GM12878 (cell line): ENCODE measurements around the gene RTF2. TPM values are rescaled to one million over a fixed set of nuclear protein-coding genes. Genes with fewer than 3 reads are reported as not detected.
A peak's percentile ranks its signal among the peaks of the same experiment; 100 is the strongest.

Experiments used
- ATAC-seq: fragments of 200-7000 bp; cut with Tn5 transposase; 3 replicates; pipeline ENCODE4 v1.9.1; 2020; ENCODE audit warnings: mild to moderate bottlenecking, moderate library complexity
- BruUV-seq: library from RNA; stranded (reverse); fragments of 400-500 nt; replicated peaks from 2 replicates; lab custom pipeline; 2021; lab: Mats Ljungman, UMichigan
- CTCF ChIA-PET: fragments of 300-600 bp; sonication (Branson Sonifier 250); formaldehyde crosslinking; extraction: SDS; loops from one replicate; lab custom pipeline; 2021; ENCODE audit warnings: inconsistent platforms; lab: Yijun Ruan, JAX
- POLR2A ChIA-PET: fragments of 350-600 bp; formaldehyde crosslinking; extraction: SDS; loops from one replicate; lab custom pipeline; 2021; ENCODE audit warnings: inconsistent platforms; lab: Charles Lee
- RAD21 ChIA-PET: fragments of 300-600 bp; sonication (Branson Sonifier 250); formaldehyde crosslinking; loops from one replicate; lab custom pipeline; 2023; ENCODE audit warnings: antibody characterized with exemption; ENCODE audit not compliant: unreplicated experiment; lab: Charles Lee
- SMC1A ChIA-PET: fragments of 300-600 bp; sonication (Branson Sonifier 250); formaldehyde crosslinking; loops from one replicate; lab custom pipeline; 2023; ENCODE audit not compliant: unreplicated experiment, uncharacterized antibody; lab: Charles Lee
- DNase-seq: peaks from one replicate; pipeline ENCODE4 v3.0.0-alpha.2; 2011; ENCODE audit warnings: low read depth, low spot score
- FAIRE-seq: peaks from 3 replicates; lab custom pipeline; 2011; peaks lifted over from hg19 to GRCh38; lab: Jason Lieb, UNC
- H2AFZ ChIP-seq: 2 replicates; pipeline ENCODE4 v1.6.0; 2011; ENCODE audit warnings: low read depth, low read length, control low read depth; ENCODE audit not compliant: control insufficient read depth
- H3K27ac ChIP-seq: 2 replicates; pipeline ENCODE4 v1.5.1; 2011; ENCODE audit warnings: control low read depth; ENCODE audit not compliant: control insufficient read depth, insufficient read depth
- H3K27me3 ChIP-seq, 2 experiments: replicated peaks in 1 of 2; 2 replicates each; pipeline versions ENCODE4 v1.6.0 to v1.6.1; 2011; ENCODE audit warnings: low read length in 1 of 2; ENCODE audit not compliant: control insufficient read depth in 2 of 2, insufficient read depth in 2 of 2
- H3K36me3 ChIP-seq, 2 experiments: 2 replicates each; pipeline ENCODE4 v1.5.1; 2011; ENCODE audit warnings: low read length in 1 of 2; ENCODE audit not compliant: control insufficient read depth in 2 of 2, insufficient read depth in 2 of 2
- H3K4me1 ChIP-seq: 2 replicates; pipeline ENCODE4 v1.6.1; 2011; ENCODE audit warnings: mild to moderate bottlenecking, low read length, moderate library complexity, mixed read lengths; ENCODE audit not compliant: control insufficient read depth, insufficient read depth
- H3K4me2 ChIP-seq: 2 replicates; pipeline ENCODE4 v1.6.0; 2011; ENCODE audit warnings: control low read depth; ENCODE audit not compliant: control insufficient read depth, insufficient read depth
- H3K4me3 ChIP-seq: fragments of 200-600 bp; sonication (generic); 2 replicates; pipeline ENCODE4 v1.5.1; 2016
- H3K79me2 ChIP-seq: 2 replicates; pipeline ENCODE4 v1.6.0; 2011; ENCODE audit warnings: low read length; ENCODE audit not compliant: control insufficient read depth, insufficient read depth
- H3K9ac ChIP-seq: 2 replicates; pipeline ENCODE4 v1.8.0; 2011; ENCODE audit warnings: low read length, control low read depth, mixed read lengths; ENCODE audit not compliant: control insufficient read depth, insufficient read depth
- H3K9me3 ChIP-seq: replicated peaks from 3 replicates; pipeline ENCODE4 v1.5.1; 2011; ENCODE audit warnings: mild to moderate bottlenecking, low read length; ENCODE audit not compliant: control insufficient read depth, insufficient read depth
- H4K20me1 ChIP-seq: 2 replicates; pipeline ENCODE4 v1.6.0; 2011; ENCODE audit not compliant: control insufficient read depth, insufficient read depth
- BACH1 ChIP-seq: fragments of 450-650 bp; IDR thresholded peaks from 2 replicates; pipeline ENCODE4 v1.6.1; 2017; ENCODE audit warnings: mild to moderate bottlenecking, borderline replicate concordance
- MTA3 ChIP-seq: IDR thresholded peaks from 2 replicates; pipeline ENCODE4 v1.6.1; 2012; ENCODE audit warnings: low read length, inconsistent platforms, borderline replicate concordance
- POLR2A ChIP-seq: IDR thresholded peaks from 2 replicates; pipeline ENCODE4 v1.6.1; 2011; ENCODE audit warnings: low read depth, mild to moderate bottlenecking, low read length
- SPI1 ChIP-seq: IDR thresholded peaks from 2 replicates; pipeline ENCODE4 v1.6.1; 2011; ENCODE audit warnings: low read depth, mild to moderate bottlenecking, low read length, moderate library complexity, borderline replicate concordance; ENCODE audit not compliant: insufficient read depth
- YY1 ChIP-seq: IDR thresholded peaks from 2 replicates; pipeline ENCODE4 v1.6.1; 2011; ENCODE audit warnings: low read depth, mild to moderate bottlenecking, low read length
- ZNF24 ChIP-seq: fragments of 450-650 bp; IDR thresholded peaks from 2 replicates; pipeline ENCODE4 v1.6.1; 2017; ENCODE audit warnings: antibody characterized with exemption, mild to moderate bottlenecking
- ZNF384 ChIP-seq: IDR thresholded peaks from 2 replicates; pipeline ENCODE4 v1.6.1; 2012; ENCODE audit warnings: low read depth, mild to moderate bottlenecking, low read length, improper control_type of control experiment, borderline replicate concordance
- WGBS: methylation state at CpG from one replicate; pipeline ENCODE4 v1.1.6; 2016; ENCODE audit warnings: low lambda C conversion rate; ENCODE audit not compliant: insufficient replicate concordance, insufficient coverage; ENCODE audit errors: missing lambda C conversion rate; 5-methylcytosine and 5-hydroxymethylcytosine counted together
- in situ Hi-C: fragments of 300-500 bp; cut with MboI; formaldehyde crosslinking; loops from 9 replicates; pipeline ENCODE4 v1.14.3; 2018; ENCODE audit warnings: mixed read lengths
- intact Hi-C: fragments of 100-400 bp; cut with micrococcal nuclease; formaldehyde crosslinking; loops from one replicate; pipeline ENCODE4 v1.14.2; 2022; ENCODE audit not compliant: unreplicated experiment
- polyA plus RNA-seq, 11 experiments: library from polyadenylated mRNA; depleted of rRNA in 4 of 11; unstranded in 6 of 11; stranded (reverse) in 5 of 11; fragments of >200 nt; fragmentation: Nextera tagmentation in 4 of 11; fragmentation: Illumina TruSeq in 1 of 11; extraction: Ambion mirVana in 4 of 11; extraction: Trizol in 1 of 11; gene quantifications; 1 replicate in 1 of 11; 2 replicates in 10 of 11; pipeline versions ENCODE4 v1.2.1 to v1.2.3, GENCODE V29; 2011 to 2016; ENCODE audit warnings: inconsistent platforms in 2 of 11, missing spikeins in 2 of 11, low read depth in 1 of 11
- total RNA-seq, 4 experiments: library from RNA; depleted of rRNA in 3 of 4; stranded (reverse); fragments of >200 nt in 3 of 4; fragmentation: Illumina TruSeq in 1 of 4; extraction: Trizol in 1 of 4; gene quantifications; 2 replicates each; pipeline versions ENCODE4 v1.2.1 to v1.2.3, GENCODE V29; 2013 to 2021
- TF ChIP-seq, protein P1 (sequence below): IDR thresholded peaks from 2 replicates; pipeline ENCODE4 v1.6.1; 2012; ENCODE audit warnings: low read length, inconsistent platforms
- TF ChIP-seq, protein P2 (sequence below): IDR thresholded peaks from 2 replicates; pipeline ENCODE4 v1.6.1; 2012; ENCODE audit warnings: low read depth, low read length, improper control_type of control experiment
- TF ChIP-seq, protein P3 (sequence below): fragments of 450-650 bp; IDR thresholded peaks from 2 replicates; pipeline ENCODE4 v1.6.1; 2018; ENCODE audit warnings: mild to moderate bottlenecking, low read depth, moderate library complexity; ENCODE audit not compliant: partially characterized antibody

Gene RTF2
- total and polyA plus RNA-seq, 10 of the 15 experiments (the other 5 are each of a cell fraction or from before 2014, with no cell fraction given), result 66.2 to 133 (median 82.9) TPM

DNA sequence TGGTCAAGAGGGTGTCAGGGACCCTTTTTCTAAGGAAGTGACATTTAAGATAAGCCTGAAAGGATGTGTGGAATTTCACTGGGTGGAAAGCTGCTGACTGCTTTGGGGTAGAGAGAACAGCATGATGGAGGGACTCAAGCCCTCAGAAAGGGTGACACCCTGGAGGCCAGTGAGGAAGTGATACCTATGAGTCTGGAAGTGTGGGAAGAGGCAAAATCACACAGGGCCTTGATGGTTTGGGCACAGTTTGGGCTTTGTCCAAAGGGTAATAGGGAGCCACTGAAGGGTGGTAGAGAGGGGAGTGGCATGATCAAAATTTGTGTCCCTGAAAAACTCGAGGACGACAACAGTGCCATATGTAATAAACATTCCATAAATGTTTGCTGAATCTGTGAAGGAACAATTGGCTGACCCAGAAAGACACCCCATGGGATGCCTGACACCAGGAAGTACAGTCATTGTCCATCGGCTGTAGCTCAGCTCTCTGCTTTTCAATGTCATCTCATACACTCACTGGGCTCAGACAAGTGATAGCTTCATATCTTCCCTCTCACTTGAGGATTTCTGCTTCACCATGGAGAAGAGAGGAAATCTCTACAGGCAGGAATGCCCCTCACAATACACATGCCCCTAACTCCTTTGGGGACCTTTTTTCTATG lies 35.1 kb upstream of the RTF2 start:
- Histone ChIP-seq H4K20me1 (no peaks in the 10 kb centered on the region), H3K9ac (no peak overlapping the region), H3K27me3 (no peaks in the 10 kb centered on the region), H3K4me1 (peaks cover 10% of the 10 kb centered on the region), H3K79me2 (no peaks in the 10 kb centered on the region), H3K9me3 (no peaks in the 10 kb centered on the region), H3K4me3 (no peak overlapping the region), H3K36me3 (no peaks in the 10 kb centered on the region), H2AFZ (no peak overlapping the region; the same call in 1 of the 2 replicates), H3K4me2 (no peak overlapping the region), H3K27ac (no peak overlapping the region)
- DNase-seq (no peak), ATAC-seq (no peak), FAIRE-seq (no peak)
- no TSS peak for BruUV-seq
- WGBS, result 78% methylated on average over 3 of the region's 3 CpGs
- ChIA-PET RAD21 (interaction anchor here (0.7 kb wide), 1 partner anchor 39 kb away, joined by 3 read pairs; no protein-coding TSS in a partner anchor), SMC1A (interaction anchor here (1.4 to 1.6 kb wide), 2 partner anchors 8 to 10 kb away, joined by 5 to 7 read pairs; no protein-coding TSS in a partner anchor), CTCF (interaction anchor here (1.3 to 1.5 kb wide), 2 partner anchors 13 to 36 kb away, joined by 3 to 4 read pairs; no protein-coding TSS in a partner anchor), POLR2A (no interaction called here)
- in situ Hi-C loops, result no loop called here
- intact Hi-C loops, result no loop called here
- peak; percentile 54; the same call in 1 of the 2 replicates for TF ChIP-seq SPI1
- no peak for TF ChIP-seq POLR2A

DNA sequence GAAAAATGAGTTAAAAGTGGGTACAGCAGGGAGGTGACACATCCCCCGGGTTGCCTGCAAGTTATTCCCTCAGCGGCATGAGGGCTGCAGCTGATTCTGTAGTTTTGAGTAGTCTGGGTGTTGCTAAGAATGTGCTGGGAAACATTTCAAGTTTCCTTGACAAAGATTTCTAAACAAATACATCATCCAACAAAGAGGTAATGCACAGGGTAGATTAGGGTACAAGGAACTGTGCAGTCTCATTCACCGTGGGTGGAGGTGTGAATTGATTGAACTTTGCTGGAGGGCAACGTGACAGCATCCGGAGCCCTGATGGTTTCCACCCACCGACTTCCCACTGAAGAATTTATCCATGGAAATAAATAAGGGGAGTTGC lies 34.6 kb upstream of the RTF2 start:
- Histone ChIP-seq H3K9me3 (no peaks in the 10 kb centered on the region), H3K4me1 (peaks cover 7% of the 10 kb centered on the region), H3K4me3 (no peak overlapping the region), H4K20me1 (no peaks in the 10 kb centered on the region), H3K79me2 (no peaks in the 10 kb centered on the region), H2AFZ (no peak overlapping the region; the same call in 1 of the 2 replicates), H3K36me3 (no peaks in the 10 kb centered on the region), H3K4me2 (no peak overlapping the region), H3K27ac (no peak overlapping the region), H3K9ac (no peak overlapping the region), H3K27me3 (no peaks in the 10 kb centered on the region)
- ATAC-seq (no peak), FAIRE-seq (no peak), DNase-seq (no peak)
- in situ Hi-C loops (no loop called here), intact Hi-C loops (no loop called here)
- RAD21 ChIA-PET, result interaction anchor here (0.7 kb wide), 1 partner anchor 39 kb away, joined by 3 read pairs; no protein-coding TSS in a partner anchor
- WGBS, result 85% methylated on average over 6 of the region's 6 CpGs
- POLR2A ChIA-PET, result no interaction called here
- CTCF ChIA-PET, result interaction anchor here (1.3 to 1.5 kb wide), 2 partner anchors 13 to 37 kb away, joined by 3 to 4 read pairs; no protein-coding TSS in a partner anchor
- SMC1A ChIA-PET, result interaction anchor here (1.4 to 1.6 kb wide), 3 partner anchors 8 to 42 kb away, joined by 3 to 7 read pairs (median 5); partner anchors contain the start of genes AURKA and CSTF1
- BruUV-seq, result no TSS peak
- TF ChIP-seq ZNF24 (no peak), ZNF384 (no peak), MTA3 (no peak), BACH1 (no peak), YY1 (no peak)
- TF ChIP-seq, protein P1, sequence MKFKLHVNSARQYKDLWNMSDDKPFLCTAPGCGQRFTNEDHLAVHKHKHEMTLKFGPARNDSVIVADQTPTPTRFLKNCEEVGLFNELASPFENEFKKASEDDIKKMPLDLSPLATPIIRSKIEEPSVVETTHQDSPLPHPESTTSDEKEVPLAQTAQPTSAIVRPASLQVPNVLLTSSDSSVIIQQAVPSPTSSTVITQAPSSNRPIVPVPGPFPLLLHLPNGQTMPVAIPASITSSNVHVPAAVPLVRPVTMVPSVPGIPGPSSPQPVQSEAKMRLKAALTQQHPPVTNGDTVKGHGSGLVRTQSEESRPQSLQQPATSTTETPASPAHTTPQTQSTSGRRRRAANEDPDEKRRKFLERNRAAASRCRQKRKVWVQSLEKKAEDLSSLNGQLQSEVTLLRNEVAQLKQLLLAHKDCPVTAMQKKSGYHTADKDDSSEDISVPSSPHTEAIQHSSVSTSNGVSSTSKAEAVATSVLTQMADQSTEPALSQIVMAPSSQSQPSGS, result no peak
- TF ChIP-seq, protein P2, sequence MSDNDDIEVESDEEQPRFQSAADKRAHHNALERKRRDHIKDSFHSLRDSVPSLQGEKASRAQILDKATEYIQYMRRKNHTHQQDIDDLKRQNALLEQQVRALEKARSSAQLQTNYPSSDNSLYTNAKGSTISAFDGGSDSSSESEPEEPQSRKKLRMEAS, result no peak
- TF ChIP-seq, protein P3, sequence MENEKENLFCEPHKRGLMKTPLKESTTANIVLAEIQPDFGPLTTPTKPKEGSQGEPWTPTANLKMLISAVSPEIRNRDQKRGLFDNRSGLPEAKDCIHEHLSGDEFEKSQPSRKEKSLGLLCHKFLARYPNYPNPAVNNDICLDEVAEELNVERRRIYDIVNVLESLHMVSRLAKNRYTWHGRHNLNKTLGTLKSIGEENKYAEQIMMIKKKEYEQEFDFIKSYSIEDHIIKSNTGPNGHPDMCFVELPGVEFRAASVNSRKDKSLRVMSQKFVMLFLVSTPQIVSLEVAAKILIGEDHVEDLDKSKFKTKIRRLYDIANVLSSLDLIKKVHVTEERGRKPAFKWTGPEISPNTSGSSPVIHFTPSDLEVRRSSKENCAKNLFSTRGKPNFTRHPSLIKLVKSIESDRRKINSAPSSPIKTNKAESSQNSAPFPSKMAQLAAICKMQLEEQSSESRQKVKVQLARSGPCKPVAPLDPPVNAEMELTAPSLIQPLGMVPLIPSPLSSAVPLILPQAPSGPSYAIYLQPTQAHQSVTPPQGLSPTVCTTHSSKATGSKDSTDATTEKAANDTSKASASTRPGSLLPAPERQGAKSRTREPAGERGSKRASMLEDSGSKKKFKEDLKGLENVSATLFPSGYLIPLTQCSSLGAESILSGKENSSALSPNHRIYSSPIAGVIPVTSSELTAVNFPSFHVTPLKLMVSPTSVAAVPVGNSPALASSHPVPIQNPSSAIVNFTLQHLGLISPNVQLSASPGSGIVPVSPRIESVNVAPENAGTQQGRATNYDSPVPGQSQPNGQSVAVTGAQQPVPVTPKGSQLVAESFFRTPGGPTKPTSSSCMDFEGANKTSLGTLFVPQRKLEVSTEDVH, result no peak
